Osteoblast (primary cell): ENCODE measurements around the gene RAB3GAP1. TPM values are rescaled to one million over a fixed set of nuclear protein-coding genes. Genes with fewer than 3 reads are reported as not detected.
"Not testable (repeated sequence)": the region's sequence is repeated elsewhere in the genome, so short reads cannot be mapped to it uniquely, and the experiment has no call there.

ENCODE experiments used
- DNase-seq: peaks from one replicate; pipeline ENCODE4 v3.0.0; 2011; ENCODE audit warnings: low spot score, mixed read lengths; ENCODE audit not compliant: insufficient read length; ENCODE audit errors: missing footprints
- H2AFZ ChIP-seq: 2 replicates; pipeline ENCODE4 v1.6.0; 2011; ENCODE audit warnings: mild to moderate bottlenecking, low read length
- H3K27ac ChIP-seq: 2 replicates; pipeline ENCODE4 v1.5.1; 2011; ENCODE audit warnings: mild to moderate bottlenecking, low read depth, low read length, moderate library complexity
- H3K27me3 ChIP-seq: 2 replicates; pipeline ENCODE4 v1.6.0; 2012; ENCODE audit warnings: mild to moderate bottlenecking, control low read depth, inconsistent platforms, low read length, moderate library complexity; ENCODE audit not compliant: insufficient read depth
- H3K36me3 ChIP-seq: 2 replicates; pipeline ENCODE4 v1.5.1; 2011; ENCODE audit warnings: mild to moderate bottlenecking, low read length, control low read depth, moderate library complexity; ENCODE audit not compliant: insufficient read depth
- H3K4me1 ChIP-seq: 2 replicates; pipeline ENCODE4 v1.5.1; 2011; ENCODE audit warnings: mild to moderate bottlenecking, low read length, control low read depth, moderate library complexity; ENCODE audit not compliant: insufficient read depth
- H3K4me2 ChIP-seq: 2 replicates; pipeline ENCODE4 v1.6.0; 2011; ENCODE audit warnings: mild to moderate bottlenecking, low read length; ENCODE audit not compliant: insufficient read depth
- H3K4me3 ChIP-seq: fragments of 200-600 bp; sonication (generic); 3 replicates; pipeline ENCODE4 v1.5.1; 2012; ENCODE audit warnings: mild to moderate bottlenecking, low read length, inconsistent platforms; ENCODE audit not compliant: insufficient read depth
- H3K79me2 ChIP-seq: 2 replicates; pipeline ENCODE4 v1.6.0; 2012; ENCODE audit warnings: mild to moderate bottlenecking, low read length, control low read depth, inconsistent platforms; ENCODE audit not compliant: insufficient read depth
- H3K9me3 ChIP-seq: 2 replicates; pipeline ENCODE4 v1.5.1; 2011; ENCODE audit warnings: low read depth, low read length, control low read depth
- H4K20me1 ChIP-seq: 2 replicates; pipeline ENCODE4 v1.6.0; 2012; ENCODE audit warnings: mild to moderate bottlenecking, low read length, control low read depth; ENCODE audit not compliant: insufficient read depth
- total RNA-seq: library from RNA; depleted of rRNA; stranded (reverse); fragments of >200 nt; gene quantifications from 2 replicates; pipeline ENCODE4 v1.2.3, GENCODE V29; 2012
- TF ChIP-seq, protein P1 (sequence below): IDR thresholded peaks from 2 replicates; pipeline ENCODE4 v1.5.1; 2011; ENCODE audit warnings: mild to moderate bottlenecking, low read depth, low read length, moderate library complexity; ENCODE audit errors: extremely low read depth

Gene RAB3GAP1
- total RNA-seq, 1 donor: 90.5 TPM

DNA sequence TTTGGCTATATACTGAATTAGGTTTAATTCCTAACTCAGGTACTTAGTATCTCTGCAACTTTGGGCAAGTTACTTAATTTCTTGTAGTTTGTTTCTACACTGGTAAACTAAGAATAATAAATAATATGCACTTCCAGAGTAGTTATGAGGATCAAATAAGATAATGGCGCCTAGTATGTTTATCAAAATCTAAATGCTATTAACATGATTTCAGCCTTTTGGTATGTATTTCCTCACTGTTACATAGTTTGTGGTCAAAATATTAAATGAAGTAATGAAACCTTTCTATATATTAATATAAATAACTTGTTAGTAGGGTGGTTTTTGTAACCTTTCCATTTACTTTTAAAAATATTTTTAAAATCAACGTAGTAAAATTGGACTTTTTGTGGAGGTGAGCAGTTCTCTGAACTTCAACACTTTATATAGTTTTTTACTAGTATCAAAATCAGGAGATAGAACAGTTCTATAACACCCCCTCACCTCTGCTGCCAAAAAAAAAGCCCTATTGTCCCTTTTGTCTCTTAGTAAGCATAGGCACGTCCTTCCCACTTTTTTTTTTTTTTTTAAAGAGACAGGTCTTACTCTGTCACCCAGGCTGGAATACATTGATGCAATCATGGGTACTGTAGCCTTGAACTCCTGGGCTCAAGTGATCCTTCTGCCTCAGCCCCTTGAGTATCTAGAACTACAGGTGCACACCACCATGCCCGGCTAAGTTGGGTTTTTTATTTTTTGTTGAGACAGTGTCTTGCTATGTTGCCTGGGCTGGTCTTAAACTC, 44.8 kb downstream of the RAB3GAP1 start:
- Histone ChIP-seq H3K4me1 (peaks cover 3% of the 10 kb centered on the region), H3K36me3 (peaks cover 19% of the 10 kb centered on the region), H3K4me3 (no peak overlapping the region), H3K9me3 (no peaks in the 10 kb centered on the region), H3K27me3 (no peaks in the 10 kb centered on the region), H3K27ac (no peak overlapping the region), H4K20me1 (peaks cover 6% of the 10 kb centered on the region), H2AFZ (no peak overlapping the region), H3K79me2 (peaks cover 36% of the 10 kb centered on the region), H3K4me2 (no peak overlapping the region)
- no peak for DNase-seq
- TF ChIP-seq, protein P1, sequence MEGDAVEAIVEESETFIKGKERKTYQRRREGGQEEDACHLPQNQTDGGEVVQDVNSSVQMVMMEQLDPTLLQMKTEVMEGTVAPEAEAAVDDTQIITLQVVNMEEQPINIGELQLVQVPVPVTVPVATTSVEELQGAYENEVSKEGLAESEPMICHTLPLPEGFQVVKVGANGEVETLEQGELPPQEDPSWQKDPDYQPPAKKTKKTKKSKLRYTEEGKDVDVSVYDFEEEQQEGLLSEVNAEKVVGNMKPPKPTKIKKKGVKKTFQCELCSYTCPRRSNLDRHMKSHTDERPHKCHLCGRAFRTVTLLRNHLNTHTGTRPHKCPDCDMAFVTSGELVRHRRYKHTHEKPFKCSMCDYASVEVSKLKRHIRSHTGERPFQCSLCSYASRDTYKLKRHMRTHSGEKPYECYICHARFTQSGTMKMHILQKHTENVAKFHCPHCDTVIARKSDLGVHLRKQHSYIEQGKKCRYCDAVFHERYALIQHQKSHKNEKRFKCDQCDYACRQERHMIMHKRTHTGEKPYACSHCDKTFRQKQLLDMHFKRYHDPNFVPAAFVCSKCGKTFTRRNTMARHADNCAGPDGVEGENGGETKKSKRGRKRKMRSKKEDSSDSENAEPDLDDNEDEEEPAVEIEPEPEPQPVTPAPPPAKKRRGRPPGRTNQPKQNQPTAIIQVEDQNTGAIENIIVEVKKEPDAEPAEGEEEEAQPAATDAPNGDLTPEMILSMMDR: no peak

DNA sequence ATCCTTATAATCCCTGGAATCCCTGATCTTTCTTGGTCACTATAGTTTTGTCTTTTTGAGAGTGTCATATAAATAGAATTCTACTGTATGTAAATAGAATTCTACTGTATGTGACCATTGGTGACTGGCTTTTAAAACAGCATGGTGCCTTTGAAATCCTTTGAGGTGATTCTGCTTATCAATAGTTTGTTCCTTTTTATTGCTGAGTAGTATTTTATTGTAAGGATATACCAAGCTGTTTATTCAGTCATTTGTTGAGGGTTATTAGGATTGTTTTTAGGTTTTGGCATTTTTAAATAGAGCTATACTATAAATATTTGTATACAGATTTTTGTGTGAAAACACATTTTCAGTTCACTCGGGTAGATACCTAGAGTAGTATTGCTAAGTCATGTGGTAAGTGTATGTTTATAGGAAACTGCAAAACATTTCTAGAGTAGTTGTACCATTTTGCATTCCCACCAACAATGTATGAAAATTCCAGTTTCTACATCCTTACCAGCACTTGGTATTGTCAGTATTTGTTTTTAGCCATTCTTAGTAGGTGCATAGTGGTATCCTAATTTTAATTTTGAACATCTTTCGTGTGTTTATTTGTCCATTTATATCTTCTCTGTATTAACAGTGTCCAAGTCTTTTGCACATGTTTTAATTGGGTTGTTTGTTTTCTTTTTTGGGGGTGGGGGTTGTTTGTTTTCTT, 45.6 kb downstream of the RAB3GAP1 start:
- DNase-seq: no peak
- TF ChIP-seq, protein P1: no peak
- Histone ChIP-seq H4K20me1 (peaks cover 6% of the 10 kb centered on the region), H3K36me3 (peaks cover 24% of the 10 kb centered on the region), H3K27ac (no peak overlapping the region), H3K27me3 (no peaks in the 10 kb centered on the region), H3K4me3 (no peak overlapping the region), H3K9me3 (no peaks in the 10 kb centered on the region), H3K4me1 (peaks cover 3% of the 10 kb centered on the region), H3K79me2 (peaks cover 40% of the 10 kb centered on the region), H3K4me2 (no peak overlapping the region), H2AFZ (no peak overlapping the region)

DNA sequence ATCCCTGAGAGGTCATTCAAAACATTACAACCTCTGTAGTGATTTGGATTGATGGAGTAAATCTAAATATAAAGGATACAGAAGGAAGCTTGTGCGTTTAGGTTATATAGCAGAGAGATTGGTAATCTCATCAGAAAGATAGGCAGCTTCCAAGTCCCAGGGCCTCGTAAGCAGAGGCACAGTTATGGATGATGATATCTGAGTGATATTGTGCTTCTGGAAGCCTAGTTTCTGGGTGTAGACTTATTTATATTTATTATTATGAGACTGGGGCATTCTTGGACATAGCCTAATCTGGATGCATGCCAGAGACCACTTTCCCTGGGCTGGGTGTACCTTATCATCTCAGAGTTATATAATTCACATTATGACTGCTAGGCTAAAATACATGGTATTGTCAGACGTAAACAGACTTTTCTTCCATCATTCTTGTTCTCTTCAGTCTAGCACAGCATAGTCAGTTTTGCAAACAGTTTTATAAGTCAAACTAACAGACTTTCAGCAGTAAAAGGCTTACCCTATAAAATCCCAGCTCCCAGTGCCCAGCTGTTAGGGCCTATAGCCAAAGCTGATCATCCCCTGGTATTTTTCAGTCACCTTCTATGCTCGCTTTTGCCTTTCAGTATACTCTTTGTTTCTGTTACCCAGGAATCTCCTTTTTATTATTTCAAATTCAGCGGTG, 47.9 kb downstream of the RAB3GAP1 start:
- TF ChIP-seq, protein P1: no peak
- Histone ChIP-seq H3K4me3 (no peak overlapping the region), H3K36me3 (peaks cover 21% of the 10 kb centered on the region), H3K4me1 (peaks cover 3% of the 10 kb centered on the region), H3K4me2 (no peak overlapping the region), H3K9me3 (no peaks in the 10 kb centered on the region), H3K27me3 (no peaks in the 10 kb centered on the region), H3K27ac (no peak overlapping the region), H2AFZ (no peak overlapping the region), H3K79me2 (peaks cover 39% of the 10 kb centered on the region), H4K20me1 (peaks cover 6% of the 10 kb centered on the region)
- no peak for DNase-seq

DNA sequence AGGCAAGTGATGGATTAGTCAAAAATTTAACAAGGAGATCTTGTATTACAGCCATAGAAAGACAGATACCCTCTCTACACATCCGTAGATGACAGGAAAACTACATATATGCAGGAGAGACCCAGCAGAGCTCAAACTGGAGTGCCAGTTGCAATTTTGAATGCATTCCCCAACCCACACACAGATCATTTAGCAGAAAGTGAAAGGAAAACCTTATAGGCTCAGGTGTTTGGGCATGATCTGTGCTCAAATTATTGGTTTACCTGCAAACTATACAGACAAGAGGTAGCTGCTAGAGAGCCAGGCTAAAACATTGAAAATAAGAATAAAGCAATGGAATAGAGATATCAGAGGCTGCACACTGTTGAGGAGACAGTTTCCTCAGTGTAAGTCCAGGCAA, 51.8 kb downstream of the RAB3GAP1 start:
- peaks cover 31% of the 10 kb centered on the region for H3K79me2 ChIP-seq
- no peak overlapping the region for H3K27ac ChIP-seq
- H3K27me3 ChIP-seq: no peaks in the 10 kb centered on the region
- peaks cover 6% of the 10 kb centered on the region for H4K20me1 ChIP-seq
- DNase-seq: no peak
- no peak overlapping the region for H3K4me3 ChIP-seq
- peaks cover 13% of the 10 kb centered on the region for H3K36me3 ChIP-seq
- no peak overlapping the region for H3K4me2 ChIP-seq
- H3K9me3 ChIP-seq: no peaks in the 10 kb centered on the region
- no peak overlapping the region for H2AFZ ChIP-seq
- TF ChIP-seq, protein P1: no peak
- H3K4me1 ChIP-seq: peaks cover 3% of the 10 kb centered on the region

DNA sequence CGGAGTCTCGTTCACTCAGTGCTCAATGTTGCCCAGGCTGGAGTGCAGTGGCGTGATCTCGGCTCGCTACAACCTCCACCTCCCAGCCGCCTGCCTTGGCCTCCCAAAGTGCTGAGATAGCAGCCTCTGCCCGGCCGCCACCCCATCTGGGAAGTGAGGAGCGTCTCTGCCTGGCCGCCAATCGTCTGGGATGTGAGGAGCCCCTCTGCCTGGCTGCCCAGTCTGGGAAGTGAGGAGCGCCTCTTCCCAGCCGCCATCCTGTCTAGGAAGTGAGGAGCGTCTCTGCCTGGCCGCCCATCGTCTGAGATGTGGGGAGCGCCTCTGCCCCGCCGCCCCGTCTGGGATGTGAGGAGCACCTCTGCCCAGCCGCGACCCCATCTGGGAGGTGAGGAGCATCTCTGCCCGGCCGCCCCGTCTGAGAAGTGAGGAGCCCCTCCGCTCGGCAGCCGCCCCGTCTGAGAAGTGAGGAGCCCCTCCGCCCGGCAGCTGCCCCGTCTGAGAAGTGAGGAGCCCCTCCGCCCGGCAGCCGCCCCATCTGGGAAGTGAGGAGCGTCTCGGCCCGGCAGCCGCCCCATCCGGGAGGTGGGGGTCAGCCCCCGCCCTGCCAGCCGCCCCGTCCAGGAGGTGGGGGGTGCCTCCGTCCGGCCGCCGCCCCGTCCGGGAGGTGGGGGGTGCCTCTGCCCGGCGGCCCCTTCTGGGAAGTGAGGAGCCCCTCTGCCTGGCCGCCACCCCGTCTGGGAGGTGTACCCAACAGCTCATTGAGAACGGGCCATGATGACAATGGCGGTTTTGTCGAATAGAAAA, 53.6 kb downstream of the RAB3GAP1 start:
- DNase-seq, H3K27ac ChIP-seq, H2AFZ ChIP-seq, H3K4me3 ChIP-seq, H3K4me1 ChIP-seq, H4K20me1 ChIP-seq, H3K27me3 ChIP-seq, H3K4me2 ChIP-seq, H3K9me3 ChIP-seq: not testable (repeated sequence)
- H3K36me3 ChIP-seq: peaks cover 13% of the 10 kb centered on the region
- peaks cover 18% of the 10 kb centered on the region for H3K79me2 ChIP-seq
